ENCODE measurements around the gene MNAT1. TPM values are rescaled to one million over a fixed set of nuclear protein-coding genes. Genes with fewer than 3 reads are reported as not detected.

Gene MNAT1
- total RNA-seq, 3 donors from 2014 or later: 30.6 to 70.4 (median 50.8) TPM

DNA sequence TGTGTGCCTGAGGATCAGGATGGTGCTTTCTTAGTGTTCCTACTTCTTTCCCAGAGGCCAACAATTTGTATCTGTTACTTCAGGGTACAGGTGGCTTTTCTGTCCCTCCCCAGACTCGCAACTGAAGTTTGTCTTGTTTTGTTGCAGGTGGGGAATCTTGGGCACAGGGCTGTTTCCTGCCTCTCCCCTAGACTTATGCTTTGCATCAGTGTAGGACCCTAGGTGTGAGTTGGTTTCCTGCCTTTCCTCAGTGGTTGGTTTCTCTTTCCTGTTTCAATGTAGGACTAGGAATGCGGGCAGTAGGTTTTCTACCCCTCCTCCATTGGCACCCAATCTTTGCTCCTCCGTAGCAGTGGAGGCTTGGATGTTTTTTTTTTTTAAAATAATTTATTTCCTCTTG, 159.3 kb downstream of the MNAT1 start:
- DNase-seq (ENCODE audit: low spot score in 2 of 2): no peak
- Histone ChIP-seq H3K36me3 (no peaks in the 10 kb centered on the region), H3K4me1 (no peaks in the 10 kb centered on the region), H3K27ac (no peak overlapping the region), H3K27me3 (no peaks in the 10 kb centered on the region), H3K9me3 (no peaks in the 10 kb centered on the region), H3K4me3 (no peak overlapping the region)
- TF ChIP-seq, protein P1, sequence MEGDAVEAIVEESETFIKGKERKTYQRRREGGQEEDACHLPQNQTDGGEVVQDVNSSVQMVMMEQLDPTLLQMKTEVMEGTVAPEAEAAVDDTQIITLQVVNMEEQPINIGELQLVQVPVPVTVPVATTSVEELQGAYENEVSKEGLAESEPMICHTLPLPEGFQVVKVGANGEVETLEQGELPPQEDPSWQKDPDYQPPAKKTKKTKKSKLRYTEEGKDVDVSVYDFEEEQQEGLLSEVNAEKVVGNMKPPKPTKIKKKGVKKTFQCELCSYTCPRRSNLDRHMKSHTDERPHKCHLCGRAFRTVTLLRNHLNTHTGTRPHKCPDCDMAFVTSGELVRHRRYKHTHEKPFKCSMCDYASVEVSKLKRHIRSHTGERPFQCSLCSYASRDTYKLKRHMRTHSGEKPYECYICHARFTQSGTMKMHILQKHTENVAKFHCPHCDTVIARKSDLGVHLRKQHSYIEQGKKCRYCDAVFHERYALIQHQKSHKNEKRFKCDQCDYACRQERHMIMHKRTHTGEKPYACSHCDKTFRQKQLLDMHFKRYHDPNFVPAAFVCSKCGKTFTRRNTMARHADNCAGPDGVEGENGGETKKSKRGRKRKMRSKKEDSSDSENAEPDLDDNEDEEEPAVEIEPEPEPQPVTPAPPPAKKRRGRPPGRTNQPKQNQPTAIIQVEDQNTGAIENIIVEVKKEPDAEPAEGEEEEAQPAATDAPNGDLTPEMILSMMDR (IDR thresholded peaks at IDR 0.05): no peak
- TF ChIP-seq POLR2A (IDR thresholded peaks at IDR 0.05): no peak
- TF ChIP-seq POLR2AphosphoS5 (IDR thresholded peaks at IDR 0.05): no peak
- intact Hi-C loops (cut with DNase I; ENCODE audit: low total_unique reads): no loop called here

DNA sequence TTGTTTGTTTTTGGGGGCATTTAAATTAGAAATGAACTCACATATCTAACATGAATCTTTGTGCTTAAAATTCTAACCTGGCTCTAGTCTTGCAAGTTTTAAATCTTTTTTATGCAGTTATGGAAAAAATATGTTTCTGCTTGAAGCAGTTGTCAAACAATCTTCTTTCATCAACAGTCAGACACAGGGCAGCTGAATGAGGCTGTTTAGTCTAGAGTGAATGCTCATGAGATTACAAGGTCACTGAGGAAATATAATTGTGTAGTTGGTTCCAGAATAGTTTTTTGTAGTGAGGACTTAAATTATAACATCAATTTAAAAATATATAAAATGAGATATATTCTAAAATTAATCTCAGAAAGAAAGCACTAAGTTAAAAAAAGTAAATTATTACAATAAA, 169.8 kb downstream of the MNAT1 start:
- H3K27ac ChIP-seq: no peak overlapping the region
- no peak overlapping the region for H3K4me3 ChIP-seq
- TF ChIP-seq POLR2AphosphoS5 (IDR thresholded peaks at IDR 0.05): no peak
- no peak for TF ChIP-seq POLR2A (IDR thresholded peaks at IDR 0.05)
- TF ChIP-seq, protein P1 (IDR thresholded peaks at IDR 0.05): no peak
- H3K4me1 ChIP-seq: no peaks in the 10 kb centered on the region
- H3K36me3 ChIP-seq: no peaks in the 10 kb centered on the region
- no peak for DNase-seq (ENCODE audit: low spot score in 2 of 2)
- H3K27me3 ChIP-seq: no peaks in the 10 kb centered on the region
- no peaks in the 10 kb centered on the region for H3K9me3 ChIP-seq
- intact Hi-C loops (cut with DNase I; ENCODE audit: low total_unique reads): no loop called here

DNA sequence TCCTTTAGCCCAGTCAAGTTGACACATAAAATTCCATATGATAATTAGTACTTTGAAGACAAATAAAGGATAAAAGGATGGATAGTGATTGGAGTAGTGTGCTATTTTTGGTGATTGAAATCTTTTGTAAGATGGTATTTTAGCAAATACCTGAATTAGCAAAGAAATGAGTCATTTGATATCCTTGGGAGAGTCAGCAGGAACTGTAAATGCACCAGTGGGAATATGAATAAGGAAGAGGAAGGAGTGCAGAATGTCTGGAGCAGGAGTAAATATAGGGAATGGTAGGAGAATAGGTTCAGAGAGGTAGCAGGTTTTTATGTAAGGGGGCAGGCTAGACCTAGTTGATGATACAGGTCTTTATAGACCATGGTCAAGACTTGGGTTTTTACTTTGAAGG, 171.4 kb downstream of the MNAT1 start:
- no peak for DNase-seq (ENCODE audit: low spot score in 2 of 2)
- intact Hi-C loops (cut with DNase I; ENCODE audit: low total_unique reads): no loop called here
- no peaks in the 10 kb centered on the region for H3K36me3 ChIP-seq
- H3K4me3 ChIP-seq: no peak overlapping the region
- TF ChIP-seq, protein P1 (IDR thresholded peaks at IDR 0.05): no peak
- no peak for TF ChIP-seq POLR2A (IDR thresholded peaks at IDR 0.05)
- no peak for TF ChIP-seq POLR2AphosphoS5 (IDR thresholded peaks at IDR 0.05)
- H3K27me3 ChIP-seq: no peaks in the 10 kb centered on the region
- no peak overlapping the region for H3K27ac ChIP-seq
- no peaks in the 10 kb centered on the region for H3K4me1 ChIP-seq
- no peaks in the 10 kb centered on the region for H3K9me3 ChIP-seq

DNA sequence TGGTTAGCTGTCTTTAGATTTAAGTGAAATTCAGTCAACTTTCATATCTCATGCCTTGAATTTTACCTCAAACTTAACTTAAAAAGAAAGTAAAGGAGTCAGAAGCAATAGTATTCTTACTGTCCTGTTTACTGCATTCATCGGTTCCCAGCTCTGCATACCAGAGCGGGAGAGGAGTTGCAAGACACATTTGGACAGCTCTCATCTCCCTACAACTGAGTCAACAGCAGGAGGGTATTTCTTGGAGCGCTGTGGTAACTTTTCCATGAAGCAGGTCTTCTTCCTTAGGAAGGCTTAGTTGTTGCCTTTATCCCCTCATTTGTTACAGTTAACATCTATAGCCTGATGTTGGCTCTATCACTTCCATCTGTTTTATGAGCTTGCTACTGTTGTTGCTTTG, 181.2 kb downstream of the MNAT1 start:
- intact Hi-C loops (cut with DNase I; ENCODE audit: low total_unique reads): no loop called here
- Histone ChIP-seq H3K4me1 (no peaks in the 10 kb centered on the region), H3K36me3 (no peaks in the 10 kb centered on the region), H3K27me3 (no peaks in the 10 kb centered on the region), H3K27ac (no peak overlapping the region), H3K4me3 (no peak overlapping the region), H3K9me3 (peaks cover 0 to 10% of the 10 kb centered on the region in 2 donors)
- no peak for DNase-seq (ENCODE audit: low spot score in 2 of 2)
- no peak for TF ChIP-seq POLR2AphosphoS5 (IDR thresholded peaks at IDR 0.05)
- no peak for TF ChIP-seq POLR2A (IDR thresholded peaks at IDR 0.05)
- TF ChIP-seq, protein P1 (IDR thresholded peaks at IDR 0.05): no peak

DNA sequence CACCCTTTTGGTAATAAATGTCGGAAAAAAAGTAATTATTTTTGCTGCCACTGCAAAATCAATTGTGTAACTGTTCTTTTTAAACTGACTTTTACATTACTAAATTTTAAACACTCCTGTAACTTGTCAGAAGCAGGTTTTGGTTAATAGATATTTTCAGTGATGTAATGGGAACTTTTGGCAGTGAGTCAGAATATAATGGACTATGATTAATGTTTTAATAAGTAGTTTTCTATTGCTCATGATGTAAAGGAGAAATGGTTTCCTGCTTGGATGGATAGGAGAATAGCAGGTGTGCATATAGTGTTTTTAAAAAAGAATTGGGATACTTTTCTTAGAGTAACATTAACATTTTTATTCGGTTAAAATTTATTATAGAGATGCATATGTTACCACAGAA, 187.5 kb downstream of the MNAT1 start:
- Histone ChIP-seq H3K4me3 (no peak overlapping the region), H3K4me1 (no peaks in the 10 kb centered on the region), H3K27me3 (no peaks in the 10 kb centered on the region), H3K27ac (no peak overlapping the region), H3K36me3 (no peaks in the 10 kb centered on the region), H3K9me3 (no peaks in the 10 kb centered on the region)
- DNase-seq (ENCODE audit: low spot score in 2 of 2): no peak
- TF ChIP-seq POLR2A (IDR thresholded peaks at IDR 0.05) (no peak), POLR2AphosphoS5 (IDR thresholded peaks at IDR 0.05) (no peak)
- TF ChIP-seq, protein P1 (IDR thresholded peaks at IDR 0.05): no peak
- intact Hi-C loops (cut with DNase I; ENCODE audit: low total_unique reads): no loop called here
